HUES48 (cell line): ENCODE measurements around the gene IRF8.

Experiments
- H3K27ac ChIP-seq: one replicate; pipeline ENCODE4 v1.7.0; 2013; ENCODE audit warnings: low read depth, low read length, inconsistent platforms
- H3K27me3 ChIP-seq: 2 replicates; pipeline ENCODE4 v1.6.1; 2013; ENCODE audit warnings: mild to moderate bottlenecking, low read length; ENCODE audit not compliant: control insufficient read depth, insufficient read depth
- H3K36me3 ChIP-seq: 2 replicates; pipeline ENCODE4 v1.6.1; 2013; ENCODE audit warnings: low read length; ENCODE audit not compliant: control insufficient read depth, insufficient read depth
- H3K4me1 ChIP-seq: 2 replicates; pipeline ENCODE4 v1.6.1; 2013; ENCODE audit warnings: mild to moderate bottlenecking, low read length; ENCODE audit not compliant: control insufficient read depth, insufficient read depth
- H3K4me3 ChIP-seq: 2 replicates; pipeline ENCODE4 v1.5.1; 2013; ENCODE audit warnings: mild to moderate bottlenecking, low read depth, low read length
- H3K9ac ChIP-seq: 2 replicates; pipeline ENCODE4 v1.6.1; 2013; ENCODE audit warnings: mild to moderate bottlenecking, low read depth, low read length, moderate library complexity
- H3K9me3 ChIP-seq: 2 replicates; pipeline ENCODE4 v1.6.1; 2013; ENCODE audit warnings: low read length; ENCODE audit not compliant: control insufficient read depth, insufficient read depth

The IRF8 gene

GRCh38 chr16:85882181-85882810, 16.7 kb upstream of the IRF8 start:
- H3K9me3 ChIP-seq, result no peaks in the 10 kb centered on the region
- H3K4me1 ChIP-seq, result no peaks in the 10 kb centered on the region
- H3K27me3 ChIP-seq, result 0 out of 2 replicates have a peak, but pooled peaks cover 3% of the 10 kb centered on the region
- H3K4me3 ChIP-seq, result no peak overlapping the region
- H3K36me3 ChIP-seq, result no peaks in the 10 kb centered on the region
- no peak overlapping the region for H3K9ac ChIP-seq
- H3K27ac ChIP-seq, result no peak overlapping the region

GRCh38 chr16:85883813-85884212, 15.1 kb upstream of the IRF8 start:
- no peak overlapping the region for H3K9ac ChIP-seq
- no peaks in the 10 kb centered on the region for H3K36me3 ChIP-seq
- no peaks in the 10 kb centered on the region for H3K9me3 ChIP-seq
- H3K4me3 ChIP-seq, result no peak overlapping the region
- no peak overlapping the region for H3K27ac ChIP-seq
- 0 out of 2 replicates have a peak, but pooled peaks cover 3% of the 10 kb centered on the region for H3K27me3 ChIP-seq
- H3K4me1 ChIP-seq, result no peaks in the 10 kb centered on the region

- Histone ChIP-seq H3K36me3 (no peaks in the 10 kb centered on the region), H3K4me1 (no peaks in the 10 kb centered on the region), H3K9ac (no peak overlapping the region)
These were observed 14.0 kb upstream of the IRF8 start for GRCh38 chr16:85884808-85885463.

GRCh38 chr16:85885537-85885936, 13.4 kb upstream of the IRF8 start:
- Histone ChIP-seq H3K27ac (no peak overlapping the region), H3K9ac (no peak overlapping the region), H3K36me3 (no peaks in the 10 kb centered on the region), H3K9me3 (no peaks in the 10 kb centered on the region), H3K4me1 (no peaks in the 10 kb centered on the region), H3K4me3 (no peak overlapping the region), H3K27me3 (0 out of 2 replicates have a peak, but pooled peaks cover 3% of the 10 kb centered on the region)

More at GRCh38 chr16:85884808-85885463, 14.0 kb upstream of the IRF8 start:
- Histone ChIP-seq H3K4me3 (no peak overlapping the region), H3K9me3 (no peaks in the 10 kb centered on the region), H3K27ac (no peak overlapping the region), H3K27me3 (0 out of 2 replicates have a peak, but pooled peaks cover 3% of the 10 kb centered on the region)

GRCh38 chr16:85888405-85889331, 10.3 kb upstream of the IRF8 start:
- Histone ChIP-seq H3K9ac (no peak overlapping the region), H3K4me1 (no peaks in the 10 kb centered on the region), H3K27ac (no peak overlapping the region), H3K36me3 (no peaks in the 10 kb centered on the region), H3K9me3 (no peaks in the 10 kb centered on the region), H3K27me3 (0 out of 2 replicates have a peak, but pooled peaks cover 3% of the 10 kb centered on the region), H3K4me3 (no peak overlapping the region)

GRCh38 chr16:85891033-85891775, 7.8 kb upstream of the IRF8 start:
- Histone ChIP-seq H3K9ac (no peak overlapping the region), H3K4me3 (no peak overlapping the region), H3K36me3 (no peaks in the 10 kb centered on the region), H3K27me3 (peaks cover 16% of the 10 kb centered on the region), H3K27ac (peak overlapping the region; percentile 43), H3K9me3 (no peaks in the 10 kb centered on the region), H3K4me1 (no peaks in the 10 kb centered on the region)

GRCh38 chr16:85891776-85892166, 7.2 kb upstream of the IRF8 start:
- Histone ChIP-seq H3K9me3 (no peaks in the 10 kb centered on the region), H3K27me3 (peaks cover 22% of the 10 kb centered on the region), H3K4me1 (no peaks in the 10 kb centered on the region), H3K9ac (no peak overlapping the region), H3K27ac (peak overlapping the region; percentile 43), H3K4me3 (no peak overlapping the region), H3K36me3 (no peaks in the 10 kb centered on the region)

GRCh38 chr16:85892760-85893159, 6.2 kb upstream of the IRF8 start:
- Histone ChIP-seq H3K4me3 (no peak overlapping the region), H3K4me1 (no peaks in the 10 kb centered on the region), H3K27me3 (peaks cover 31% of the 10 kb centered on the region), H3K9me3 (no peaks in the 10 kb centered on the region), H3K36me3 (no peaks in the 10 kb centered on the region), H3K27ac (no peak overlapping the region), H3K9ac (no peak overlapping the region)

- H3K4me1 ChIP-seq, result no peaks in the 10 kb centered on the region
These were observed 4.7 kb upstream of the IRF8 start for GRCh38 chr16:85894266-85894665.

GRCh38 chr16:85897382-85897781, 1.6 kb upstream of the IRF8 start:
- Histone ChIP-seq H3K9ac (no peak overlapping the region), H3K27ac (no peak overlapping the region), H3K4me3 (no peak overlapping the region), H3K27me3 (peaks cover 67% of the 10 kb centered on the region), H3K36me3 (no peaks in the 10 kb centered on the region), H3K4me1 (no peaks in the 10 kb centered on the region), H3K9me3 (no peaks in the 10 kb centered on the region)

More at GRCh38 chr16:85894266-85894665, 4.7 kb upstream of the IRF8 start:
- H3K27ac ChIP-seq, result no peak overlapping the region
- no peaks in the 10 kb centered on the region for H3K9me3 ChIP-seq
- H3K4me3 ChIP-seq, result no peak overlapping the region
- H3K27me3 ChIP-seq, result peaks cover 47% of the 10 kb centered on the region
- H3K9ac ChIP-seq, result no peak overlapping the region
- H3K36me3 ChIP-seq, result no peaks in the 10 kb centered on the region
